Measurements from ENCODE around the gene MEGF11. TPM values are rescaled to one million over a fixed set of nuclear protein-coding genes. Genes with fewer than 3 reads are reported as not detected.

The MEGF11 gene
- total RNA-seq, 1 donor from 2014 or later = not detected

GRCh38 chr15:66067687-66068086 is 185.9 kb downstream of the MEGF11 start:
- H3K27me3 ChIP-seq (ENCODE audit: control insufficient read depth, insufficient read depth, low read length) = peaks cover 2% of the 10 kb centered on the region
- H3K36me3 ChIP-seq (ENCODE audit: control insufficient read depth, insufficient read depth, low read length) = no peaks in the 10 kb centered on the region
- no peak for DNase-seq (ENCODE audit: low read depth)
- H3K4me3 ChIP-seq (ENCODE audit: low read depth, low read length) = no peak overlapping the region
- TF ChIP-seq, protein P1, sequence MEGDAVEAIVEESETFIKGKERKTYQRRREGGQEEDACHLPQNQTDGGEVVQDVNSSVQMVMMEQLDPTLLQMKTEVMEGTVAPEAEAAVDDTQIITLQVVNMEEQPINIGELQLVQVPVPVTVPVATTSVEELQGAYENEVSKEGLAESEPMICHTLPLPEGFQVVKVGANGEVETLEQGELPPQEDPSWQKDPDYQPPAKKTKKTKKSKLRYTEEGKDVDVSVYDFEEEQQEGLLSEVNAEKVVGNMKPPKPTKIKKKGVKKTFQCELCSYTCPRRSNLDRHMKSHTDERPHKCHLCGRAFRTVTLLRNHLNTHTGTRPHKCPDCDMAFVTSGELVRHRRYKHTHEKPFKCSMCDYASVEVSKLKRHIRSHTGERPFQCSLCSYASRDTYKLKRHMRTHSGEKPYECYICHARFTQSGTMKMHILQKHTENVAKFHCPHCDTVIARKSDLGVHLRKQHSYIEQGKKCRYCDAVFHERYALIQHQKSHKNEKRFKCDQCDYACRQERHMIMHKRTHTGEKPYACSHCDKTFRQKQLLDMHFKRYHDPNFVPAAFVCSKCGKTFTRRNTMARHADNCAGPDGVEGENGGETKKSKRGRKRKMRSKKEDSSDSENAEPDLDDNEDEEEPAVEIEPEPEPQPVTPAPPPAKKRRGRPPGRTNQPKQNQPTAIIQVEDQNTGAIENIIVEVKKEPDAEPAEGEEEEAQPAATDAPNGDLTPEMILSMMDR (IDR thresholded peaks at IDR 0.05; ENCODE audit: insufficient read depth, low read length, severe bottlenecking) = no peak
- no peak for FAIRE-seq

DNA sequence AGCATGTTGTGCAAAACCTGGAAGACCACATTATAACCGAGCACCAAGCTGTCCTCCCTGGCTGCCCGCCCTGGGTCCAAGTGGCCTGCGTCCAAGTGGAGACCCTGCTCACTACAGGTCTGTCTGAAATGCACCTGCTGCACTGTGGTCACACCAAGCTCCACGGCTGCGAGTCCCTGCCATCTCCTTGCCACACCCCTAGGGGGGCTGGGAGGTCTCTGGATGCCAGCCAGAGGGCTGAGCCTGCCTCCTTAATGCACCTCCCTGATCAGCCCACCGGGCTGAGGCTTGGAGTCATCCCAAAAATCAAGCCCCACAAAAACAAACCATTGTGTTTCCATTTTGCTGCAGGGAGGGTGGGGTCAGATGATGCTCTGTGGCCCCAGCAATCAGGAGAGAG is 187.1 kb downstream of the MEGF11 start:
- DNase-seq (ENCODE audit: low read depth) (no peak), FAIRE-seq (no peak)
- TF ChIP-seq, protein P1 (IDR thresholded peaks at IDR 0.05; ENCODE audit: insufficient read depth, low read length, severe bottlenecking) = no peak
- no peak overlapping the region for H3K4me3 ChIP-seq (ENCODE audit: low read depth, low read length)
- H3K36me3 ChIP-seq (ENCODE audit: control insufficient read depth, insufficient read depth, low read length) = no peaks in the 10 kb centered on the region
- H3K27me3 ChIP-seq (ENCODE audit: control insufficient read depth, insufficient read depth, low read length) = peaks cover 2% of the 10 kb centered on the region

DNA sequence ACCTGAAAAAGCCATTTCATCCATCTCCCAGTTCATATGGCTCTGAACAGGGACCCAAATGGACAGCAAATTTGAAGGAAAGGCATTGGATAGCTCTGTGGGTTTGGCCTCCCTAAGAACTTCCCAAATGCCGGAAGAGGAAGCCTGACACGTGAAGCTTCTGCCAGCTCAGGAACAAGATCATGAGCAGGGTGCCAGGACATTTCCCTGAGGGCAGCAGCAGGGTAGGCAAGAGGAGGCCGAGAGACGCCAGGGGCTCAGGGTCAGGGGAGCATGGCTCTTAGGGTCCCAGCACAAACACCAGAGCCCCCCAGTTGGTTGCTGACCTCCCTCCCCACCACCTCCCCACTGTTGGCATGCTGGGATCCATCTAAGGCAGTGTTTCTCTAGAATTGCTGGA is 187.5 kb downstream of the MEGF11 start:
- FAIRE-seq = no peak
- TF ChIP-seq, protein P1 (IDR thresholded peaks at IDR 0.05; ENCODE audit: insufficient read depth, low read length, severe bottlenecking) = no peak
- Histone ChIP-seq H3K27me3 (ENCODE audit: control insufficient read depth, insufficient read depth, low read length) (peaks cover 3% of the 10 kb centered on the region), H3K4me3 (ENCODE audit: low read depth, low read length) (no peak overlapping the region), H3K36me3 (ENCODE audit: control insufficient read depth, insufficient read depth, low read length) (no peaks in the 10 kb centered on the region)
- no peak for DNase-seq (ENCODE audit: low read depth)

DNA sequence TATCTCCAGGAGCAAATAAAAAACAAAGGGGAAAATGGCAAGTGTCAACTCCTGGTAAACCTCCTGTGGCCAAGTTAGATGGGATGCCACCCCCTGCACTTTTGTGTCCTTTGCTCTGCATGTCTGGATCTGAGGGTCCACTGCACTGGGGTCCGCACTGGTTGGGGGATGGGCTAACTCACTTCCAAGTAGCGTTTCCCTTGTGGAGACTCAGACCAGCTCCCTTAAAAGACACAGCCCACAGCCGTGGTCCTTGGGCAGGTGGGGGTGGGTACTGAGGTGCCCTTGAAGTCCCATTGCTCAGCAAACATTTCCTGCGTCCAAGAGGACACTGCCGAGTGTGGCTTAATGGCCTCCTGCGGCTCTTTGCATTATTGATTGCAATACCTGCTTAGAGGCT is 188.2 kb downstream of the MEGF11 start:
- FAIRE-seq (no peak), DNase-seq (ENCODE audit: low read depth) (no peak)
- Histone ChIP-seq H3K4me3 (ENCODE audit: low read depth, low read length) (no peak overlapping the region), H3K27me3 (ENCODE audit: control insufficient read depth, insufficient read depth, low read length) (peaks cover 3% of the 10 kb centered on the region), H3K36me3 (ENCODE audit: control insufficient read depth, insufficient read depth, low read length) (no peaks in the 10 kb centered on the region)
- TF ChIP-seq, protein P1 (IDR thresholded peaks at IDR 0.05; ENCODE audit: insufficient read depth, low read length, severe bottlenecking) = no peak

GRCh38 chr15:66063147-66063546 is 190.4 kb downstream of the MEGF11 start:
- H3K36me3 ChIP-seq (ENCODE audit: control insufficient read depth, insufficient read depth, low read length) = no peaks in the 10 kb centered on the region
- TF ChIP-seq, protein P1 (IDR thresholded peaks at IDR 0.05; ENCODE audit: insufficient read depth, low read length, severe bottlenecking) = no peak
- H3K4me3 ChIP-seq (ENCODE audit: low read depth, low read length) = no peak overlapping the region
- peaks cover 3% of the 10 kb centered on the region for H3K27me3 ChIP-seq (ENCODE audit: control insufficient read depth, insufficient read depth, low read length)
- DNase-seq (ENCODE audit: low read depth) (no peak), FAIRE-seq (no peak)

- TF ChIP-seq, protein P1 (IDR thresholded peaks at IDR 0.05; ENCODE audit: insufficient read depth, low read length, severe bottlenecking) = no peak
- Histone ChIP-seq H3K27me3 (ENCODE audit: control insufficient read depth, insufficient read depth, low read length) (peaks cover 1% of the 10 kb centered on the region), H3K36me3 (ENCODE audit: control insufficient read depth, insufficient read depth, low read length) (no peaks in the 10 kb centered on the region), H3K4me3 (ENCODE audit: low read depth, low read length) (no peak overlapping the region)
- DNase-seq (ENCODE audit: low read depth) (no peak), FAIRE-seq (no peak)
These were observed 196.5 kb downstream of the MEGF11 start for GRCh38 chr15:66057089-66057488.
